Activated CD4-positive, CD25-positive, alpha-beta regulatory T cell (primary cell): ENCODE results near the gene ENOX1.

ENCODE experiments used
- DNase-seq, 4 experiments: peaks; one replicate each; lab custom pipeline; 2025; lab: John Stamatoyannopoulos, UW

ENOX1 gene

GRCh38 chr13:43669964-43670363, 116.8 kb downstream of the ENOX1 start:
- DNase-seq, result no peak

GRCh38 chr13:43669101-43669500, 117.7 kb downstream of the ENOX1 start:
- DNase-seq, result no peak

- DNase-seq, result no peak
Measured at GRCh38 chr13:43666403-43666802, 120.4 kb downstream of the ENOX1 start.

GRCh38 chr13:43665388-43665787, 121.4 kb downstream of the ENOX1 start:
- no peak for DNase-seq

GRCh38 chr13:43664700-43665191, 122.0 kb downstream of the ENOX1 start:
- DNase-seq, result no peak

- DNase-seq, result no peak
Measured at GRCh38 chr13:43663474-43664090, 123.2 kb downstream of the ENOX1 start.

GRCh38 chr13:43662976-43663375, 123.8 kb downstream of the ENOX1 start:
- DNase-seq, result no peak

- DNase-seq, result no peak
Measured at GRCh38 chr13:43661161-43661830, 125.5 kb downstream of the ENOX1 start.

- DNase-seq, result no peak
Measured at GRCh38 chr13:43657485-43657884, 129.3 kb downstream of the ENOX1 start.

- no peak for DNase-seq
Measured at GRCh38 chr13:43653980-43654379, 132.8 kb downstream of the ENOX1 start.

- no peak for DNase-seq
Measured at GRCh38 chr13:43653395-43653794, 133.4 kb downstream of the ENOX1 start.

GRCh38 chr13:43652760-43653159, 134.0 kb downstream of the ENOX1 start:
- DNase-seq, result no peak

- no peak for DNase-seq
Measured at GRCh38 chr13:43650882-43651281, 135.9 kb downstream of the ENOX1 start.

- DNase-seq, result no peak
Measured at GRCh38 chr13:43648733-43649132, 138.0 kb downstream of the ENOX1 start.

GRCh38 chr13:43647471-43647870, 139.3 kb downstream of the ENOX1 start:
- no peak for DNase-seq

GRCh38 chr13:43640476-43640875, 146.3 kb downstream of the ENOX1 start:
- DNase-seq, result no peak

GRCh38 chr13:43631106-43631505, 155.7 kb downstream of the ENOX1 start:
- no peak for DNase-seq

- no peak for DNase-seq
Measured at GRCh38 chr13:43629691-43630480, 156.9 kb downstream of the ENOX1 start.

- no peak for DNase-seq
Measured at GRCh38 chr13:43626994-43627393, 159.8 kb downstream of the ENOX1 start.

GRCh38 chr13:43614063-43614462, 172.7 kb downstream of the ENOX1 start:
- no peak for DNase-seq

GRCh38 chr13:43611281-43612273, 175.2 kb downstream of the ENOX1 start:
- DNase-seq, result no peak
